GM03348 (cell line): Measurements from ENCODE around the gene PCSK5.

Experiments
- DNase-seq: peaks from one replicate; pipeline ENCODE4 v3.0.0; 2012; ENCODE audit warnings: low spot score

Gene PCSK5

DNA sequence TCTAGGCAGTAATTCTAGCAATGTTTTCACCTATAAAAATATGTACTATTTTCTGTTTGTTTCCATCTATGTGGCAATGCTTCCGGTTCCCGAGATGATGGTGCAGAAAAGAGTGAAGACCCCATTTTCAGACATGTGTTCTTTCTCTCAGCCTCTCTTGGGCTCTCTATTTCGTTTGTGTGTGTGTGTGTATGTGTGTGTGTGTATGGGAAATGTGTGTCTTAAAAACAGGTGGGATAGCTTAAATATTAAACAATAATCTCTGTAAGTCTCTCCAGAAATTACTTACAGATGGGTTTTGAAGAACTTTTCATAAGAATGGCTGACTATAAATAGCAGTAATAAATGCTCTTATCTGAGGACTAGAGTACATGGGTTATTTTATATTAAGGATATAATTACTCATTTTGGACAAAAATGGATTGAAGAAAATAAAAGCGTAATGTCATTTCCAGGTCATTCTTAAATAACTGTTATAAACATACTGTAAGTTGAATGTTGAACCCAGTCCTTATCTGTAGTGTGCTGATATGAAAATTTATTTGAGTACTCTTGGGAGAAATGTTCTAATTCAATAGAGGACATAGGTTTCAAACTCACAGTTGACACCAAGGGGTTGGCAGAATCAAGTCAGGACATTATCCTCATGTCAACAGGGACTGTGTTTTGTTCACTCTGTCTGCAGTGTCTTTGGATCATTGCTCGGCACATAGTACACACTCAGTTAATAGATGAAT, 31.1 kb downstream of the PCSK5 start:
- no peak for DNase-seq

DNA sequence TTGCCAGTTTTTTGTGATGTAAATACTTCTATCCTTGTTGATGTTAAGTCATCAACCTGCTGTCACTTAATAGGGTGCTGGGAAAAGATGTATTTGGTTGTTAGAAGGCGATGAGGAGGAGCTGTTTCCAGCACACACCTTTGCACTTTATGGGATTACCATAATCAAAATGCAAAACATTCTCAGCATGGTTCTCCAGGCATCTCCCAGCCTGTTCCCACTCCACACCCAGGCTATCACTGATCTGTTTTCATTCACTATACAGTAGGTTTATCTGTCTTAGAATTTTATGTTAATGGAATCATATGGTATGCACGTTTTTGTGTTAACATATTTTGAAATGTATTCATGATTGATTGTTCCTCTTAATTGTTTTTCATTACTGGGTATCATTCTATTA, 35.9 kb downstream of the PCSK5 start:
- no peak for DNase-seq

GRCh38 chr9:75927356-75927755, 36.9 kb downstream of the PCSK5 start:
- no peak for DNase-seq

- DNase-seq: no peak
Measured at GRCh38 chr9:75930190-75930589, 39.7 kb downstream of the PCSK5 start.

DNA sequence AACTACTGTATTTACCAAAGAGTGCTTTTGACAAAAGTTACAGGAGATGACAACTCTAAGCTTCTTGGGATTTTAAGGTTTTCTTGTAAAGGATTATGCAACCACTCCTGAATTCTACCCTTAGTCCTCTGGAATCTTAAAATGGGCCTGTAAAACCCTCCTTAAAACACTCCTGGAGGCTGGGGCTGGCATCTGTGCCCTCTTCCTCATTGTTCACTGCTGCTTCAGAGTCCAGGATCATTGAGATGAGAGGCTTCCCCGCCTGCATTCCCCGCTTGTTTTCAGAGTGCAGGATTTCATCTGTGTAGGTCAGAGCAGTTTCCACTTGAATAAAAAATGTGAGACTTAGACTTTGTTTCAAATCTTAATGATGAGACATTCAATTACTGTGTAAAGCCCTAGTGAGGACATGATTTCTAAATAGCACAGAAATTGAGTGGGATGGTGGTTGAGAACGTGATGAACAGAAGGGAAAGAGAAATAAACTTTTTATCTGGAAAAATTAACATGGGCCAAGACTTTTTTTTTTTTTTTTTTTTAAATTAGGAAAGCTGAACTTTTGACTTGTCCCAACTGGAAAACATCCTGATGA, 40.4 kb downstream of the PCSK5 start:
- no peak for DNase-seq

- no peak for DNase-seq
Measured at GRCh38 chr9:75933982-75934381, 43.5 kb downstream of the PCSK5 start.

- DNase-seq: no peak
Measured at GRCh38 chr9:75935591-75935990, 45.1 kb downstream of the PCSK5 start.

- DNase-seq: no peak
Measured at GRCh38 chr9:75937521-75938258, 47.2 kb downstream of the PCSK5 start.

GRCh38 chr9:75938946-75939345, 48.5 kb downstream of the PCSK5 start:
- DNase-seq: no peak

GRCh38 chr9:75939536-75940111, 49.2 kb downstream of the PCSK5 start:
- DNase-seq: no peak

GRCh38 chr9:75941066-75941465, 50.6 kb downstream of the PCSK5 start:
- DNase-seq: no peak

DNA sequence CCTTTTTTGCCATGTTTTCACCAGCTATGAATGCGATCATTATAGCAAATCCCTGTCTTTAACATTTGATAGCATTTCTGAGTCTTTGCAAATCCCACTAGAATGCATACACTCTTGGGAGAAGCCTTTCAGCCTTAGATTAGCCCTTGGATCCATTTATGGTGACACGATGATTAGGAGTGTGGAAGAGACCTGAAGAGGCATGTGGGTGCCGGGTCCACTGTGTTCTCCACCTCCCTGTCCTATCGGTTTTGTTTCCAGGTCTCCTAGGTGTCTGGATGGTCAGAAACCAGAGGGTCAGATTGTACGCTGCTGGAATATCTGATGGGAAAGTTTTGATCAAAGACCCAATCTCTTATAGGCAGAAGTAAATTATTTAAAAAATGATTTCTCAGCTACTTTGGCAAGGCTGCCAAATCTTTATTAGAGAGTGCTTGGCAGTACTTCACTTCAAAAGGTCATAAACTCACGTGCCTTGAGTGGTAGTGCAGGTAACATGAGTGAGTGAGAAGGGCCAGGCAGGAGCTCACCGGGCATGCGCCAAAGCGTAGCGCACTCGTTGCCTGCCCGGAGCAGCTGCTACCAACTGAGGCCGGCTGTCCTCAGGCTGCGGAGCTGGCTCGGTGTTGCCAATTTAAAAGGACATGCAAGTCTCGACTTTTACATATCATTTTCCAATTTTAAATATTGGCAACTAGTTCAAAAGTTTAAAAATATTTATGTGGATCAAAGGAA, 51.3 kb downstream of the PCSK5 start:
- DNase-seq: no peak

DNA sequence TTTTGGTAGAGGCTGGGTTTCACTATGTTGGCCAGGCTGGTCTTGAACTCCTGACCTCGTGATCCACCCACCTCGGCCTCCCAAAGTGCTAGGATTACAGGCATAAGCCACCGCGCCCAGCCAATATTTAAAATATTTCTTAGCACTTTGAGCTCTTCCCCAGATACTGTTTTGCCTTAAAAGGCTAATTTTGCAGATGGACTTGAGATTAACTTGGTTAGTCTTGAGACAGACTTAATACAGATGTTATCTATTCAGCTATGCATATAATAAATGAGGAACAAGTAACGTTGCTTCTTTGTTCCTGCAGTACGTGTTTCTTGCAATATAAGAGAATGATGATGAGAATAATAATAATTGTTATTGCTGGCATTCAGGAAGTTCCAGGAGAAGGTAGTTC, 56.3 kb downstream of the PCSK5 start:
- DNase-seq: no peak

DNA sequence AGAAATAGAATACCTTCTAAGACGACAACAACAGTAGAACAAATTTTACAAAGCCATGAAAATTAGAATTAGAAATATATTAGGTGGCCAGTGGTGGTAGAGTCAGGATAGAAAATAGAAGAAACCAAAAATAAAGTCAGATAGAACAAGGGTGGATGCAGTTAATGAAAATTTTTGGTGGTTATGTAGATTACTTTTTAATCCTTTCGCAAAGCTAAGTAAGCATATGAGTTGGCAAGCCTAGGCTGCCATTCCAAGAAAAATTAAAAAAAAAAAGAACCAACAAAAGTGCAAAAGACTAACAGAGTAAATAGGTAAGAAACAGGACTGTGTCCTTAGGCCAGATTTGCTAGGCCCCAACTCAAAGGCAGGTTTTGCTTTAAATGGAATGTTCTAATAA, 56.8 kb downstream of the PCSK5 start:
- no peak for DNase-seq

DNA sequence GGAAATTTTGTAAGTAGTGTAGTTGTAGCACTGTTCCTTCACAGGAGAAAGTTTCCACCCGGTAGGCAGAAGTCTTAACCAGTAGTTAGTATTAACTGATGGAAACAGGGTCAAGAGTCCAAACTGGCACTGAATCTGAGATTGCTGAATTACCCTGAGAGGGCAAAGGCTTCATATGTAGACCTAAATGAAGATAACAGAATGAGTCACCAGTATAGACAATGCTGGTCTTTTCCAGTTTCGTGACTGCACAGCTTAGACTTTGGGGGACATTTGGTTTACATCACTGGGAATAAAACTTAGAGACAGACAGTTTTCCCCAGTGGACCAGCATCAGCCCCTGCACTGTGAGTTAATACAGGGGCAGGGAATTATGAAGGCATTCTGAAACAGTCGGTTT, 60.5 kb downstream of the PCSK5 start:
- DNase-seq: no peak

- no peak for DNase-seq
Measured at GRCh38 chr9:75953218-75953617, 62.7 kb downstream of the PCSK5 start.

DNA sequence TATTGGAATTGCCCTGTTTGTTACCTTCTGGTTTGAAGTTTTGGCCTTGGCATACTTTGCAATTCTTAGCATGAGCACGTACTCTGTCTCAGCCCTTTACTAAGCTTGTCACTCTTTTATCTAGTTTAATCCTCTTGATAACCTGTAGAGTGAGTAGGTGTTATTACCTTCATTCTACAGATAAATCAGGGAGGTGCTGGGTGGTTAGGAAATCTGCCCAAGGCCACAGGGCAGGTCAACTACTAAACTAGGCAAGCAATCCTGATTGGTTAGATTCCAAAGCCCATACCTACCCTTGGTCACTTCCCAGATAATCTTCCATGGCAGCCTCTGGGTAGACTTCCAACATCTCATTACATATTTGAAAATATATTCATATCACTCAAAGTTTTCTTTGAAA, 65.7 kb downstream of the PCSK5 start:
- DNase-seq: no peak

- no peak for DNase-seq
Measured at GRCh38 chr9:75957116-75957515, 66.6 kb downstream of the PCSK5 start.

DNA sequence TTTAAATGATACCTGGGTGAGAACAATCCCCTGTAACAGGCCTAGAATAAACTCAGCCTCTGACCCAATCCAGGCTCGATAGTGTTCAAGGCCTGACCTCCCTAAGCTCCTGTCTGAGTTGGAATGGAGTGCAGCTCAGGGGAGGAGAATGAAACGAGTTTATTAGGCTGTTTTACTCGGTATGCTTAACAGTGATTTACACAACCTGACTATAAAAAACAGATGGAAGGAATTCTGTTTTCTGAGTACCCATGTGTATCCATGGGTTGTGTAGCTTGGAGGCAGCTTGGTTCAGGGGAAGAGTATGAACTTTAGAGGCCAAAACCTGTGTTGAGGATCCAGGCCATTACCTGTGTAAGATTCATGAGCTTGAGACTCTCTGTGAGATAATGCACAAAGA, 67.8 kb downstream of the PCSK5 start:
- DNase-seq: no peak

DNA sequence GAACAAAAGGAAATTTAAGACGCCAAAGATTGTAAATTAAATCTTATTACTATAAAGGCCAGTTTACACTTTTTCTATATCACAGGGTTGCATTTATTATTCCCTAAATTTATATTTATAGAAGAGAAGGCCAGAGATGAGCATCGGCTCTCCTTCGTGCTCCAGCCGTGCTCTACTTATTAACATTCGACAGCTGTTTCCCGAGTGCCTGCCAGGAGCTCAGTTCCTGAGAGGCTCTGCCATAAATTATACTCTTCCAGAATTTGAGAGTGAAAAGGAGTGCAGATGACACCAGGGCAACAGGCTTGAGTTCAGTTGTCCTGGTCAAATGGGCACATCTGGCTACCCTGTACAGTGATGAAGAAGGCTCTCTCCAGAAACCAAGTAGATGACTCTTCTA, 70.1 kb downstream of the PCSK5 start:
- DNase-seq: no peak

DNA sequence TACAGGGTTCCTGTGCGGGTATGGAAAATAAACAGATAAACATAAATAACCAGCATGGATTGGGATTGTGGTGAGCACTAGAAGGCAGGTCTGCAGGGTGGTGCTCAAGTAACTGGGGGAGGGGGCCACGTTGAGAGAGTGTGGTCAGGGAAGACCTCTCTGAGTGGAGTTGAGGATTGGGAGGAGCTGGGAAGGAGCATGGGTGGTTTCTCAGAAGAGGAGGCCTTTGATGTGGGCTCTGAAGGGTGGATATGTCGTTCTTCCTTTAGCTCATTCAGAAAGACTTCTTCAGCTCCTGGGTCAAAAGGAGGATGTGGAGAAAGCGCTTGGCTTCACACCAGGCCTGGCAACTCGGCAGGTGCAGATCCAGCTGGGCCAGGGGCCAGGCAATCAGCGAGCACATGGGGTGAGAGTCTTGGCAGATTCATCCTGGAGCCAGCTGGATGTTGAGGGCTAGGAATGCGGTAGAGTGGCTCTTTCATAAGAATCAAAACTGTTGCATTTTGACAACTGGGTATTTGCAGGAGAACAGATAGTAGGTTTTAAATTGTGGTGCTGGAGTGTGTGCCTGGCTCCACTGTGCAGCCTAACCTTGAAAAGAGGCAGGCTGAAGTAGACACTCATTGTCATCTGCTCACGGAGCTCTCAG, 71.7 kb downstream of the PCSK5 start:
- DNase-seq: no peak

DNA sequence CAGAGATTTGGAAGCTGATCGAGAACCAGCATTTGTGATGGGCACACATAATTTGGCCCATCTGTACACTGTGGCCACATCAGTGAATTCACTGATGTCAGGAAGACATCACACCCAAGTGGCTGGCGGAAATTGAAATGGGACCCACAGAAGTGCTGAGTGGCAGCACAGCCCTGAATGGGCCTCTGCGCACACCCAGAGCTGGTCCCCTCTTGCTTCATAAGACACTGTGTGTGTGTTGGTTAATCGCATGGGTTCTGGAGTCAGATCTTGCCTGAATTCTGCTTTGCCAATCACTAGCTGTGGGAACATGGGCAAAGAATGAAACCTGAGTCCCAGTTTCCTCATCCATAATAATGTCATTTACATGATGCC, 72.2 kb downstream of the PCSK5 start:
- DNase-seq: no peak
